CD4-positive, alpha-beta memory T cell (primary cell): ENCODE results near the gene ZMYM2. TPM values are rescaled to one million over a fixed set of nuclear protein-coding genes. Genes with fewer than 3 reads are reported as not detected.
"Not testable (repeated sequence)": the region's sequence is repeated elsewhere in the genome, so short reads cannot be mapped to it uniquely, and the experiment has no call there.

Source experiments
- CTCF ChIA-PET: fragments of 350-600 bp; sonication (Branson Sonifier 250); formaldehyde crosslinking; loops from one replicate; lab custom pipeline; 2021; ENCODE audit warnings: inconsistent platforms; ENCODE audit not compliant: partially characterized antibody; lab: Charles Lee
- POLR2A ChIA-PET: fragments of 350-600 bp; sonication (Branson Sonifier 250); formaldehyde crosslinking; loops from one replicate; lab custom pipeline; 2021; ENCODE audit not compliant: partially characterized antibody; lab: Charles Lee
- DNase-seq, 5 donors: peaks; one replicate each; pipeline versions ENCODE4 v3.0.0 to v3.0.0-alpha.2; 2020 to 2022; ENCODE audit warnings: mixed read lengths in 1 of 5
- H3K27ac ChIP-seq: one replicate; pipeline ENCODE4 v1.7.0; 2013; ENCODE audit warnings: low read depth, low read length
- H3K27me3 ChIP-seq: 2 replicates; pipeline ENCODE4 v1.7.0; 2013; ENCODE audit warnings: mild to moderate bottlenecking, low read length, moderate library complexity; ENCODE audit not compliant: insufficient read depth
- H3K36me3 ChIP-seq: 2 replicates; pipeline ENCODE4 v1.7.0; 2013; ENCODE audit warnings: mild to moderate bottlenecking, low read length, moderate library complexity; ENCODE audit not compliant: insufficient read depth
- H3K4me1 ChIP-seq: 2 replicates; pipeline ENCODE4 v1.7.0; 2013; ENCODE audit warnings: mild to moderate bottlenecking, low read length, moderate library complexity; ENCODE audit not compliant: insufficient read depth
- H3K4me3 ChIP-seq, 2 donors: one replicate each; pipeline ENCODE4 v1.7.0; 2013; ENCODE audit warnings: low read length in 2 of 2, mild to moderate bottlenecking in 1 of 2
- H3K9me3 ChIP-seq, 2 donors: one replicate each; pipeline ENCODE4 v1.7.0; 2013; ENCODE audit warnings: low read length in 2 of 2, control low read depth in 1 of 2; ENCODE audit not compliant: control insufficient read depth in 1 of 2
- H3K27ac Mint-ChIP-seq, 7 donors: one replicate each; pipeline ENCODE4 v1.8.0; 2020 to 2021; ENCODE audit warnings: mixed read lengths in 7 of 7, mild to moderate bottlenecking in 6 of 7, inconsistent platforms in 3 of 7, moderate library complexity in 3 of 7
- H3K27me3 Mint-ChIP-seq, 2 donors: one replicate each; pipeline ENCODE4 v1.8.0; 2020 to 2021; ENCODE audit warnings: mixed read lengths in 2 of 2
- H3K36me3 Mint-ChIP-seq, 2 donors: one replicate each; pipeline ENCODE4 v1.8.0; 2020 to 2021; ENCODE audit warnings: mixed read lengths in 2 of 2, inconsistent platforms in 1 of 2, mild to moderate bottlenecking in 1 of 2
- H3K4me1 Mint-ChIP-seq, 4 donors: one replicate each; pipeline ENCODE4 v1.8.0; 2020 to 2021; ENCODE audit warnings: mixed read lengths in 4 of 4, mild to moderate bottlenecking in 1 of 4
- H3K4me3 Mint-ChIP-seq, 8 donors: one replicate each; pipeline ENCODE4 v1.8.0; 2020 to 2021; ENCODE audit warnings: mixed read lengths in 8 of 8, mild to moderate bottlenecking in 7 of 8, moderate library complexity in 6 of 8, inconsistent platforms in 3 of 8
- H3K9me3 Mint-ChIP-seq, 8 donors: one replicate each; pipeline ENCODE4 v1.8.0; 2020 to 2021; ENCODE audit warnings: mixed read lengths in 8 of 8, mild to moderate bottlenecking in 5 of 8, inconsistent platforms in 3 of 8, moderate library complexity in 1 of 8
- intact Hi-C: fragments of 100-400 bp; cut with micrococcal nuclease; formaldehyde crosslinking; loops from one replicate; pipeline ENCODE4 v1.15.1; 2023
- polyA plus RNA-seq, 2 donors: library from polyadenylated mRNA; unstranded; fragments of 300-500 nt; fragmentation: Illumina TruSeq; gene quantifications; one replicate each; pipeline ENCODE4 v1.2.3, GENCODE V29; 2021
- total RNA-seq, 2 experiments: library from RNA; stranded (reverse); gene quantifications; one replicate each; pipeline ENCODE4 v1.2.3, GENCODE V29; 2021

The ZMYM2 gene
- total and polyA plus RNA-seq, 4 experiments from 2014 or later = 7.9 to 110 (median 59.4) TPM

DNA sequence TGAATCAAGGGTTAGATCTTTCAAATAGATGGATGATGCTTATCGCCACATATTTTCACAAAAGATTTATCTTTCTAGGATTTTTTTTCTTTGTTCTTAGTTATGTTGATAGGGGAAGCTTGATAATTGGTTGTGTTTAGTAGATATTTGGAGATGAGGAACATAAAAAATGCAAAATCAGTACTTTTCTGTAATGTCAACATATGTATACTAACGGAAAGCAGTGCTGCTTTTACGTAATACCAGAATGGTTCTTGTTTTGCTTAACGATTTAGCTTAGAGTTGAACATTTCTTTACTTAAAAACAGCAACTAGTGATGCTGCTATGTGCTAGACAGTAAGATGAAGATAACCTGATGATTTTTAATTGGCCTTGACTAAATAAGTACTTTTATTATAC, 3.0 kb downstream of the ZMYM2 start:
- H3K27ac Mint-ChIP-seq = peak overlapping the region; percentile 0 to 98 (median 55)
- CTCF ChIA-PET = interaction anchor here (1.0 kb wide), 1 partner anchor 10 kb away, joined by 3 read pairs; no protein-coding TSS in a partner anchor
- peaks cover 24 to 46% (median 36%) of the 10 kb centered on the region in 4 donors for H3K4me1 Mint-ChIP-seq
- Histone ChIP-seq H3K4me1 (peaks cover 58% of the 10 kb centered on the region), H3K4me3 (no peak overlapping the region), H3K27ac (peak overlapping the region; percentile 28), H3K27me3 (no peaks in the 10 kb centered on the region), H3K36me3 (peaks cover 18% of the 10 kb centered on the region), H3K9me3 (no peaks in the 10 kb centered on the region)
- POLR2A ChIA-PET = interaction anchor here (1.4 kb wide), 1 partner anchor 97 kb away, joined by 4 read pairs; no protein-coding TSS in a partner anchor
- intact Hi-C loops = no loop called here
- H3K9me3 Mint-ChIP-seq = peaks cover 0 to 2% (median 0%) of the 10 kb centered on the region in 8 donors
- DNase-seq = no peak
- peaks cover 5 to 42% of the 10 kb centered on the region in 2 donors for H3K36me3 Mint-ChIP-seq
- H3K27me3 Mint-ChIP-seq = no peaks in the 10 kb centered on the region
- H3K4me3 Mint-ChIP-seq = peak overlapping the region in 7 of 8 donors; percentile 14 to 98 (median 57)

DNA sequence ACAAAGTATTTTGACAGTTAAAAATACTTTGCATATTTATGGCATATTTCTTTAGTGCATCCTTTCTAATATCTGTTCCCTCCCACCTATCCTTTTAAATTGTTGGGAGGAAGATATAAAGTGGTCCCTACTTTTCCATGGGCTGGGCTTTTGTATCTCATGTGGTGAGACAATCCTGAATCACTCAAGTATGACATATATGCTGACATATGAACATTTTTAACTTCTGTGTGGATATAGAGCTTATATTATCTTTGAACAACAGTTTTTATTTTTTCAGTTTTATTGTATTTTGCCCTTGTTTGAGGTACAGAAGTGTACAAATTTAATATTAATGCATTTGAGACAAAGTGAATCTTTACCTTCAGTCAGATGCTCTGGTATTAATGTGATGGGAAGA, 3.4 kb downstream of the ZMYM2 start:
- Histone ChIP-seq H3K27me3 (no peaks in the 10 kb centered on the region), H3K9me3 (no peaks in the 10 kb centered on the region), H3K36me3 (peaks cover 22% of the 10 kb centered on the region), H3K4me3 (no peak overlapping the region), H3K4me1 (peaks cover 62% of the 10 kb centered on the region), H3K27ac (peak overlapping the region; percentile 28)
- ChIA-PET CTCF (interaction anchor here (1.0 kb wide), 1 partner anchor 11 kb away, joined by 3 read pairs; no protein-coding TSS in a partner anchor), POLR2A (interaction anchor here (1.4 kb wide), 1 partner anchor 97 kb away, joined by 4 read pairs; no protein-coding TSS in a partner anchor)
- Mint-ChIP-seq H3K4me1 (peaks cover 27 to 49% (median 38%) of the 10 kb centered on the region in 4 donors), H3K27ac (peak overlapping the region in 6 of 7 donors; percentile 55 to 96 (median 62)), H3K27me3 (no peaks in the 10 kb centered on the region), H3K9me3 (peaks cover 0 to 2% (median 0%) of the 10 kb centered on the region in 8 donors), H3K4me3 (peak overlapping the region in 7 of 8 donors; percentile 28 to 94 (median 41)), H3K36me3 (peaks cover 7 to 45% of the 10 kb centered on the region in 2 donors)
- intact Hi-C loops = no loop called here
- no peak for DNase-seq

DNA sequence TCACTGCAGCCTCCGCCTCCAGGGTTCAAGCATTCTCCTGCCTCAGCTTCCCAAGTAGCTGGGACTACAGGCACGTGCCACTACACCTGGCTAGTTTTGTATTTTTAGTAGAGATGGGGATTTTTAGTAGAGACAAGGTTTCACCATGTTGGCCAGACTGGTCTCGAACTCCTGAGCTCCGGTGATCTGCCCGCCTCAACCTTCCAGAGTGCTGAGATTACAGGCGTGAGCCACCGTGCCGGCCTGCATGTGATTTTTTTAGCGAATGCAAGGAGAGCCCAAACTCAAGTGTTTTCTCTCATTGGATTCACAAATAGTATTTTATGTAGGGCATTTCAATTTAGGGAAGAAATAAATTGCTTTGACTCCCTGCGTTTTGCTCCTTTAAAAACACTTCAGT, 4.4 kb downstream of the ZMYM2 start:
- Histone ChIP-seq H3K27ac (no peak overlapping the region), H3K27me3 (no peaks in the 10 kb centered on the region), H3K9me3 (no peaks in the 10 kb centered on the region), H3K36me3 (peaks cover 24% of the 10 kb centered on the region), H3K4me3 (no peak overlapping the region), H3K4me1 (peaks cover 70% of the 10 kb centered on the region)
- H3K4me3 Mint-ChIP-seq = peak overlapping the region in 2 of 8 donors; percentile 7 to 31
- H3K27ac Mint-ChIP-seq = no peak overlapping the region
- no peak for DNase-seq
- peaks cover 0 to 2% (median 0%) of the 10 kb centered on the region in 8 donors for H3K9me3 Mint-ChIP-seq
- ChIA-PET CTCF (interaction anchor here (1.4 kb wide), 1 partner anchor 36 kb away, joined by 4 read pairs; no protein-coding TSS in a partner anchor), POLR2A (no interaction called here)
- H3K4me1 Mint-ChIP-seq = peaks cover 31 to 58% (median 43%) of the 10 kb centered on the region in 4 donors
- no peaks in the 10 kb centered on the region for H3K27me3 Mint-ChIP-seq
- intact Hi-C loops = no loop called here
- peaks cover 13 to 48% of the 10 kb centered on the region in 2 donors for H3K36me3 Mint-ChIP-seq

DNA sequence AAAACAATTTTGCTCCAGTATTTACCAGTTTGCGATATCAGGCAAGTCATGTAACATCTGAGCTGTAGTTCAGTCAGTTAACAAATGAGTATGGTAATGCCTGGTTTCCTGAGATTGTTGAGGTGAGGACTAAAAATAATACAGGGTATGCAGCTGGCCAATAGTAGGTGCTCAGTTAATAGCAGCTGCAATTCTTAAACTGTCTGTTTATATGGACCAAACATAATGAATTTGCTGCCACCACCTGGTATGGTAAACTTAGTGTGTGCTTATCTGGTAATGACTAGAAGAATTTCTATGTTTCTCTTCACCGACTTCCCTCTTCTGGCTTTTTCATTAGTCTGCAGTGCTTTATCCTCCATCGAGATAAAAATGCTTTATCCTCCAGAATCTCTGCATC, 9.1 kb downstream of the ZMYM2 start:
- Histone ChIP-seq H3K27ac (no peak overlapping the region), H3K4me3 (no peak overlapping the region), H3K27me3 (no peaks in the 10 kb centered on the region), H3K4me1 (peaks cover 68% of the 10 kb centered on the region), H3K9me3 (no peaks in the 10 kb centered on the region), H3K36me3 (peaks cover 25% of the 10 kb centered on the region)
- Mint-ChIP-seq H3K4me1 (peaks cover 20 to 35% (median 24%) of the 10 kb centered on the region in 4 donors), H3K27ac (peak overlapping the region in 2 of 7 donors; percentile 9 to 37), H3K27me3 (no peaks in the 10 kb centered on the region), H3K9me3 (no peaks in the 10 kb centered on the region), H3K4me3 (peak overlapping the region in 2 of 8 donors; percentile 1 to 37), H3K36me3 (peaks cover 14 to 29% of the 10 kb centered on the region in 2 donors)
- intact Hi-C loops = no loop called here
- DNase-seq = no peak
- ChIA-PET POLR2A (no interaction called here), CTCF (interaction anchor here (1.1 to 1.5 kb wide), 2 partner anchors 10 to 40 kb away, joined by 3 to 5 read pairs; no protein-coding TSS in a partner anchor)

DNA sequence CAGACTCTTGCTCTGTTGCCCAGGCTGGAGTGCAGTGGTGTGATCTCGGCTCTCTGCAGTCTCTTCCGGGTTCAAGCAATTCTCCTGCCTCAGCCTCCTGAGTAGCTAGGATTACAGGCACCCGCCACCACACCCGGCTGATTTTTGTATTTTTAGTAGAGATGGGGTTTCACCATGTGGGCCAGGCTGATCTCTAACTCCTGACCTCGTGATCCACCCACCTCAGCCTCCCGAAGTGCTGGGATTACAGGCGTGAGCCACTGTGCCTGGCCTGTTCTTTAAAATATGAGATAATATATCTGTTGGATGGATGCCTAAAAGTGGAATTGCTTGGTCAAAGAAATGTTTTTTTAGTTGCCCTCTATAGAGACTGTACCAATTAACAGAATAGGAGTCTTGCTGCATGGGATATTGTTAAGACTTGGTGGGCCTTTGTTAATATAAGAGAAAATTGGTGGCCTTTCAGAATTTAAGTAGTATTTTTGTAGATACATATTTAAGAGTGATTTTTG, 16.0 kb downstream of the ZMYM2 start:
- Histone ChIP-seq H3K36me3 (peaks cover 15% of the 10 kb centered on the region), H3K4me1 (peaks cover 16% of the 10 kb centered on the region)
- intact Hi-C loops = loop anchor here (5.0 kb wide), 1 partner anchor 112 kb away; the partner anchor contains the start of gene ZMYM5
- H3K27ac ChIP-seq, H3K9me3 ChIP-seq, H3K4me3 Mint-ChIP-seq, DNase-seq, H3K27me3 ChIP-seq, H3K27me3 Mint-ChIP-seq, POLR2A ChIA-PET, H3K4me3 ChIP-seq: not testable (repeated sequence)
- Mint-ChIP-seq H3K27ac (peak overlapping the region in 1 of 7 donors; percentile 65), H3K36me3 (peaks cover 49 to 50% of the 10 kb centered on the region in 2 donors), H3K4me1 (peaks cover 22 to 35% (median 32%) of the 10 kb centered on the region in 4 donors), H3K9me3 (peaks cover 0 to 20% (median 12%) of the 10 kb centered on the region in 8 donors)
- CTCF ChIA-PET = interaction anchor here (0.9 kb wide), 1 partner anchor 18 kb away, joined by 3 read pairs; no protein-coding TSS in a partner anchor

DNA sequence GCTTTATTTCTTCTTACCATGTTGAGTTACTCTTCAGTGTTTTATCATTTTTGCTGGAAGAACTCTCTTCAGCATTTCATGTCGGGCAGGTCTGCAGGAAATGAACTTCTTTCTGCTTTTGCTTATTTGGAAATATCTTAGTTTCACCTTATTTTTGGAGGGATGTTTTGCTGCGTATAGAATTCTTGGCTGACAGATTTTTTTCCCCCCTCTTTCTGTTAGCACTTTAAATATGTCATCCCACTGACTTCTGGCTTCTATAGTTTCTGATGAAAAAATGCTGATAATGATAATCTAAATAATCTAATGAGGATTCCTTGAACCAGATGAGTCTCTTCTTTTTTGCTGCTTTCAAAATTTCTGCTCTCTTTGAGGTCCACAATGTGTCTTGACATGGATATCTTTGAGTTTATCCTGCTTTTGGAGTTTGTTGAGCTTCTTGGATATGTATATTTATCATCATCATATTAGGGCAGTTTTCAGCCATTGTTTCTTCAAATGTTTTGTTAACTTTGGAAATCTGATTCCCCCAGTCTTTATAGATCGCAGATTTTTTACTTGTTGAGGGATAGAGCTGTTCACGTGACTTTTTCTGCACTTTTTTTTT, 20.4 kb downstream of the ZMYM2 start:
- ChIA-PET POLR2A (no interaction called here), CTCF (no interaction called here)
- intact Hi-C loops = loop anchor here (5.0 kb wide), 1 partner anchor 117 kb away; the partner anchor contains the start of gene ZMYM5
- H3K36me3 ChIP-seq = peaks cover 11% of the 10 kb centered on the region
- Mint-ChIP-seq H3K27ac (peak overlapping the region in 1 of 7 donors; percentile 71), H3K4me3 (peak overlapping the region in 1 of 8 donors; percentile 43), H3K36me3 (peaks cover 58 to 59% of the 10 kb centered on the region in 2 donors), H3K4me1 (peaks cover 31 to 55% (median 34%) of the 10 kb centered on the region in 4 donors), H3K9me3 (peaks cover 0 to 20% (median 12%) of the 10 kb centered on the region in 8 donors), H3K27me3 (no peaks in the 10 kb centered on the region)
- peaks cover 12% of the 10 kb centered on the region for H3K4me1 ChIP-seq
- H3K27ac ChIP-seq = no peak overlapping the region
- no peak overlapping the region for H3K4me3 ChIP-seq
- no peaks in the 10 kb centered on the region for H3K27me3 ChIP-seq
- peaks cover 0 to 8% of the 10 kb centered on the region in 2 donors for H3K9me3 ChIP-seq
- no peak for DNase-seq
